Measurements from ENCODE around the gene HPCAL1. TPM values are rescaled to one million over a fixed set of nuclear protein-coding genes. Genes with fewer than 3 reads are reported as not detected.

HPCAL1 gene
- total RNA-seq, 2 donors from 2014 or later = 64.5 to 85.7 TPM

DNA sequence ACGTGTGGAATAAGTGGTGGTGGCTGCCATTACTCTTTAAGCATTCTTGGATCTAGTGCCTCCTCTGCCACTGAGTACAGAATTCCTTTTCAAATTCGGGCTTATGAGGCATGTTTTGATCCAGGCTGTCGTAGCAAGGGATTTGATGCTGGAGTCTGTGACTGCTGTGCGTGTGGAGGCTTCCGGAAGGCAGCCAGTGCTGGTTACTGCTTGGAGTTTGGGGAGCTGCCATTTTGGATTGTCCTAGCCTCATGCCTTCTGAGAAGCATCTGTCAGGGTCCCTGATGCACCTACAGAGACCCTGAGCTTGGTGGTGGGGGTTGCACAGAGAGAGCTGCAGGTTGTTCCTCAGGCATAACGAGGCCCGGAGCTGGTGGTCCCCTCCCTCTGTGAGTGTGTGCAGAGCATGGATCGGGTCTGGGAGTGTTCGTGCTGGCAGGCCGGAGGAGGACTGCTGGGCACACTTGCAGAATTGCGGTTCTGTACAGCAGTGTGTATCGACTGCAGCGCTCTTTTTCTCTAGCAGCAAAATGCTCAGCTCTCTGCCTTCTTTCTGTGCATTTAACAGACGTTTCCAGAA, 7.7 kb downstream of the HPCAL1 start:
- Histone ChIP-seq H3K27me3 (no peaks in the 10 kb centered on the region), H3K9ac (ENCODE audit: low read depth in 2 of 2, low read length in 2 of 2) (no peak overlapping the region), H3K36me3 (no peaks in the 10 kb centered on the region), H3K9me3 (no peaks in the 10 kb centered on the region), H3K4me3 (no peak overlapping the region), H3K27ac (no peak overlapping the region), H3K4me1 (peaks cover 3% of the 10 kb centered on the region)
- no peak for TF ChIP-seq CTCF (IDR thresholded peaks at IDR 0.05)
- no peak for DNase-seq
- intact Hi-C loops (cut with DNase I) = no loop called here

DNA sequence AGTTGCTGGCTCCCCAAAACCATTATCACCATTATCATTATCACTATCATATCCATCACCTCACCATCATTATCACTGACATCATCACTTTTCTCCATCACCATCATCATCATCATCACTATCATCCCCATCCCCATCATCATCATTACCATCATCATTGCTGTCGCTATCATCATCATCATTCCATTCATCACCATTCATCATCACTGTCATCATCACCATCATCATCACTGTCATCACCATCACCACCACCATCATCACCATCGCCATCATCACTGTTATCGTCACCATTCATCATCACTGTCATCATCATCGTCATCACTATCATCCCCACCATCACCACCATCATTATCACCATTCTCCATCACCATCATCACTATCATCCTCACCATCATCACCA, 9.0 kb downstream of the HPCAL1 start:
- DNase-seq = no peak
- Histone ChIP-seq H3K36me3 (no peaks in the 10 kb centered on the region), H3K9ac (ENCODE audit: low read depth in 2 of 2, low read length in 2 of 2) (no peak overlapping the region), H3K27me3 (no peaks in the 10 kb centered on the region), H3K9me3 (no peaks in the 10 kb centered on the region), H3K4me1 (no peaks in the 10 kb centered on the region), H3K4me3 (no peak overlapping the region), H3K27ac (no peak overlapping the region)
- TF ChIP-seq CTCF (IDR thresholded peaks at IDR 0.05) = no peak
- intact Hi-C loops (cut with DNase I) = no loop called here

GRCh38 chr2:10312437-10312957, 9.8 kb downstream of the HPCAL1 start:
- H3K9ac ChIP-seq (ENCODE audit: low read depth in 2 of 2, low read length in 2 of 2) = no peak overlapping the region
- DNase-seq = no peak
- intact Hi-C loops (cut with DNase I) = no loop called here
- no peak overlapping the region for H3K4me3 ChIP-seq
- H3K4me1 ChIP-seq = no peaks in the 10 kb centered on the region
- no peak overlapping the region for H3K27ac ChIP-seq
- no peaks in the 10 kb centered on the region for H3K27me3 ChIP-seq
- no peak for TF ChIP-seq CTCF (IDR thresholded peaks at IDR 0.05)
- H3K9me3 ChIP-seq = no peaks in the 10 kb centered on the region
- H3K36me3 ChIP-seq = no peaks in the 10 kb centered on the region

GRCh38 chr2:10316336-10316735, 13.6 kb downstream of the HPCAL1 start:
- no peaks in the 10 kb centered on the region for H3K36me3 ChIP-seq
- TF ChIP-seq CTCF (IDR thresholded peaks at IDR 0.05) = no peak
- no peaks in the 10 kb centered on the region for H3K27me3 ChIP-seq
- no peaks in the 10 kb centered on the region for H3K4me1 ChIP-seq
- intact Hi-C loops (cut with DNase I) = no loop called here
- no peak for DNase-seq
- no peaks in the 10 kb centered on the region for H3K9me3 ChIP-seq
- no peak overlapping the region for H3K9ac ChIP-seq (ENCODE audit: low read depth in 2 of 2, low read length in 2 of 2)
- H3K4me3 ChIP-seq = no peak overlapping the region
- no peak overlapping the region for H3K27ac ChIP-seq

GRCh38 chr2:10316860-10317259, 14.2 kb downstream of the HPCAL1 start:
- Histone ChIP-seq H3K36me3 (no peaks in the 10 kb centered on the region), H3K4me3 (no peak overlapping the region), H3K9ac (ENCODE audit: low read depth in 2 of 2, low read length in 2 of 2) (no peak overlapping the region), H3K9me3 (no peaks in the 10 kb centered on the region), H3K4me1 (no peaks in the 10 kb centered on the region), H3K27me3 (no peaks in the 10 kb centered on the region), H3K27ac (no peak overlapping the region)
- intact Hi-C loops (cut with DNase I) = no loop called here
- no peak for DNase-seq
- no peak for TF ChIP-seq CTCF (IDR thresholded peaks at IDR 0.05)
